ENCODE data around the gene HOXA5.

Gene HOXA5

DNA sequence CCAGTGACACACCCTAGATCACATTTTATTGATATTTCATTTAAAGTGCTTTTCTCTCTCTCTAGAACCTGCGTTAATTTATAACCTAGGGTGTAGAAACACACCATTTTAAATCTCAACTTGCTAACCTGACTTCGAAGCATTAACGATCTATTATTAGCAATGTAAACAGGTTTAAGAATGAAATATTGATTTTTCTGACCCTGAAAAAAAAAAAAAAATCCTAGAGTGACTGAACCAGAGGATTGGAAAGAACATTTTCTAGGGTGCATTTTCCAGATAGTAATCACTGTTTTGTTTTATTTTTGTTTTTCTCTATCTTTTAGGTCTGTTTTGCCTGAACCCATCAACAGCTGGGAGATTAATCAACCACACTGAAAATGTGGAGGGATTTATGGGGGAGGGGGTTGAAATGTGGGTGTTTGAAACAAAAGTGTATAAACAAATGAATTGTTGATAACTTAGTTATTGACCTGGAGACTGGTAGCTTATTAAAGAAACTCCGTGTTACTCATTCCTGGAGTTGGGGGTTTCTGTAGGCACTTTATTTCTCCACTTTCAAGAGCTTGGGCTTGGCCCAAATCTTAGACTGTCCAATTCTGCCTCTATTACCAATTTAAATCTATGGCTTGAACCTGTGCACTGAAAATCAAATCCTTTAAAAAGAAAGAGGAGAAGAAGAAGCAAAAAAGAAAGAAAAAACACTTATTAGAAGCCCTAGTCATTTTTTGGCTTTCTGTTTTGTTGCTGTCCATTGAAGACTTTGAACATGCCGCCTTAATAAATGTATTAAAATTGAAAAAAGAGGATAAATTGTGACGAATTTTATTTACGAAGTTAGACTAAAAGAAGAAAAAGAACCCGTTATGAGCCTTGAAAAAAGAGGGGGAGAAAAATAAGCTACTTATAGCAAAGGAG lies 43.8 kb downstream of the HOXA5 start:
- peaks cover 33% of the 10 kb centered on the region for H3K27me3 ChIP-seq (replicated peaks; ENCODE audit: insufficient read depth, low read length)
- H3K4me1 ChIP-seq (ENCODE audit: low read length) = no peaks in the 10 kb centered on the region
- no peaks in the 10 kb centered on the region for H3K36me3 ChIP-seq (replicated peaks; ENCODE audit: insufficient read depth, low read length)
- H3K9ac ChIP-seq (ENCODE audit: low read length) = no peak overlapping the region
- no peak for TF ChIP-seq EZH2phosphoT487 (IDR thresholded peaks at IDR 0.05; ENCODE audit: low read length)
- no peak for TF ChIP-seq EZH2 (optimal IDR thresholded peaks at IDR 0.05; ENCODE audit: low read depth, low read length)
- TF ChIP-seq, protein P1, sequence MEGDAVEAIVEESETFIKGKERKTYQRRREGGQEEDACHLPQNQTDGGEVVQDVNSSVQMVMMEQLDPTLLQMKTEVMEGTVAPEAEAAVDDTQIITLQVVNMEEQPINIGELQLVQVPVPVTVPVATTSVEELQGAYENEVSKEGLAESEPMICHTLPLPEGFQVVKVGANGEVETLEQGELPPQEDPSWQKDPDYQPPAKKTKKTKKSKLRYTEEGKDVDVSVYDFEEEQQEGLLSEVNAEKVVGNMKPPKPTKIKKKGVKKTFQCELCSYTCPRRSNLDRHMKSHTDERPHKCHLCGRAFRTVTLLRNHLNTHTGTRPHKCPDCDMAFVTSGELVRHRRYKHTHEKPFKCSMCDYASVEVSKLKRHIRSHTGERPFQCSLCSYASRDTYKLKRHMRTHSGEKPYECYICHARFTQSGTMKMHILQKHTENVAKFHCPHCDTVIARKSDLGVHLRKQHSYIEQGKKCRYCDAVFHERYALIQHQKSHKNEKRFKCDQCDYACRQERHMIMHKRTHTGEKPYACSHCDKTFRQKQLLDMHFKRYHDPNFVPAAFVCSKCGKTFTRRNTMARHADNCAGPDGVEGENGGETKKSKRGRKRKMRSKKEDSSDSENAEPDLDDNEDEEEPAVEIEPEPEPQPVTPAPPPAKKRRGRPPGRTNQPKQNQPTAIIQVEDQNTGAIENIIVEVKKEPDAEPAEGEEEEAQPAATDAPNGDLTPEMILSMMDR (IDR thresholded peaks at IDR 0.05; ENCODE audit: low read length) = no peak
- no peaks in the 10 kb centered on the region for H3K9me3 ChIP-seq (replicated peaks; ENCODE audit: insufficient read depth, low read length)
- no peak overlapping the region for H3K4me3 ChIP-seq (ENCODE audit: low read length)
- no peak overlapping the region for H2AFZ ChIP-seq (ENCODE audit: low read length)
- no peak for DNase-seq
- no peak overlapping the region for H3K4me2 ChIP-seq (ENCODE audit: low read depth, low read length)
- no peaks in the 10 kb centered on the region for H3F3A ChIP-seq (ENCODE audit: insufficient read depth, low read length)
- no peak overlapping the region for H3K27ac ChIP-seq (ENCODE audit: low read length)
- no peaks in the 10 kb centered on the region for H3K79me2 ChIP-seq (ENCODE audit: low read length)
- H4K20me1 ChIP-seq (ENCODE audit: insufficient read depth, low read length) = no peaks in the 10 kb centered on the region
- H3K9me2 ChIP-seq (replicated peaks; ENCODE audit: insufficient read depth, low read length) = no peaks in the 10 kb centered on the region

DNA sequence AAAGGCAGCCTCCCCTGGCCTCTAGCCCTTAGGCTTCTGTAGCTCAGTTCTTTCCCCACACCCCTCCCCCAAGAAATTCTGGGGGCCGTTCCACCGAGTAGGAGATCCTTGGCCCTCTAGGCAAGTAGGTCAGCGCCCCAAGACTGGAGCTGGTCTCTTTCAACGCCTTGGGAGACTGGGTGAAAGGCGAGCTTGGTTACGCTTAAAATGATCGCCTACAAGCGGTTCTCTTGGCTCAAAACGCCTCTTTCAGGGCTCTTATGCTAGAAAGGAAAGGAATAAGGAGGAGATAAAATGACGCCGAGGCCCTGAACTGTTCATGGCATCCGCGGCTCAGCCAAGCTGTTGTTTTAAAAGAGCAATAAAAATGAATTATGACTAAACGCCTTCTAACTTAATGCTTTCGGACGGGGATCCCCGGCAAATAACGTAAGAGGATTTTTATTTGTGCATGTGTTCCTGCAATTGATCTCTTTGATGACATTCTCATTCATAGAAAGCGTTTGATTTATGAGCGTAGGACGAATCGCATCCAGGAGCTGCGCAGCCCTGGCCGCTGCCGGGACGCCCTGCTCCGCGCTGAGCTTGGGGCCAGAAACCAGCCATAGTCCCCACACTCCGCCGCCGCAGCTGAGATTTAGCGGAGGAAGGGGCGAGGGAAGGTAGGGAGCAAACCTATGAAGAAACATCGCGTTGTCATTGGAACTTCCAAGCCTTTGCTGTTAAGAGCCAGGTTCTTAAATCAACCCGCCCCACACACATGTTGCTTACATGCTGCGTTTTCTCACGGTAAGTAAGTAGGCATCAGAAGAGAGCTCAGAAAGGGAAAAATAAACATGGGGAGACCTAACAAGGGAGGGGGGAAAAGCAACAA lies 44.7 kb downstream of the HOXA5 start:
- Histone ChIP-seq H3K9me3 (replicated peaks; ENCODE audit: insufficient read depth, low read length) (no peaks in the 10 kb centered on the region), H3K27ac (ENCODE audit: low read length) (no peak overlapping the region), H3K4me1 (ENCODE audit: low read length) (no peaks in the 10 kb centered on the region), H3K36me3 (replicated peaks; ENCODE audit: insufficient read depth, low read length) (no peaks in the 10 kb centered on the region), H4K20me1 (ENCODE audit: insufficient read depth, low read length) (no peaks in the 10 kb centered on the region), H3K9ac (ENCODE audit: low read length) (no peak overlapping the region), H3K4me3 (ENCODE audit: low read length) (no peak overlapping the region), H3F3A (ENCODE audit: insufficient read depth, low read length) (no peaks in the 10 kb centered on the region), H3K79me2 (ENCODE audit: low read length) (no peaks in the 10 kb centered on the region), H3K27me3 (replicated peaks; ENCODE audit: insufficient read depth, low read length) (peaks cover 28% of the 10 kb centered on the region), H2AFZ (ENCODE audit: low read length) (no peak overlapping the region), H3K9me2 (replicated peaks; ENCODE audit: insufficient read depth, low read length) (no peaks in the 10 kb centered on the region), H3K4me2 (ENCODE audit: low read depth, low read length) (no peak overlapping the region)
- no peak for DNase-seq
- TF ChIP-seq, protein P1 (IDR thresholded peaks at IDR 0.05; ENCODE audit: low read length) = no peak
- no peak for TF ChIP-seq EZH2phosphoT487 (IDR thresholded peaks at IDR 0.05; ENCODE audit: low read length)
- no peak for TF ChIP-seq EZH2 (optimal IDR thresholded peaks at IDR 0.05; ENCODE audit: low read depth, low read length)

DNA sequence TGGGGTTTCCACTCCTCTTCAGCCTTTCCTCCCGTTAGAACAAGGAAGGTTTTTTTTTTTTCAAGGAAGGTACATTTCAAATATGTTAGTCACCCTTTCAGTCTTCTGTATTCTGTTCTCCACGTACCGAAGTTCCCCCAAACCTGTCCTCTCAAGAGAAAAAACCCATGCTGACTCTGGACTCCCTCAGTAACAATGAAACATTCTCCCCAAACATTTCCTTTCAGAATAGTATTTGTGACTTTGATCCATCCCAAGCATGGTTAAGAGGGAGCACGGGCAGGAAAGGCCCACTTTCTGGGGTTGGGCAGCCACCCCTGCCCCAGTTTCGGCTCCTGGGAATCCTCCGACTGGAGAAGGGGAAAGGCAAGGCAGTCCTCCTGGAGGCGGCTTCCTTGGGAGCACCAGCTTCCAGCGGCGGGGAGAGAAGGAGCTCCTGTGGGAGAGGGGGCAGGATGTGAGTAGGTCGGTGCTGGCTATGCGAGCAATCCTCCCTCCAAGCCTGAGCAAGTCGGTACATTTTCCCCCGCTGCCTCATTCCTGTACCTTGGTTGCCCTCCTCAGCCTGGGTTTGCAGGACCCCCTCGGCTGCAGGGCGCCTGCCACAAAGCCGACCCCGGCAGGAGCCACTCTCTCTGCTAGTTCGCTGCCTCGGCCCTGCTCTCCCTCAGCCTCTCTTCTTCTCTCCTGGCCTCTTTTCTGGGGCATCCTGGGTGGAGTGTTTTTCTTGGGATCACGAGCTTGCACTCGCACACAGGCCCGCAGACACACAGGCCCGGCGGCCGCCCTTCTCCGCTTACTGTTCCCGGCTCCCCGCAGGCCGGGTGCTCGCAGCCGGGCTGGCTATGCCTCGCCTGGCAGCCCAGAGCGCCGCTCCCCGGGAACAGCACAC lies 45.5 kb downstream of the HOXA5 start:
- Histone ChIP-seq H3K9me2 (replicated peaks; ENCODE audit: insufficient read depth, low read length) (no peaks in the 10 kb centered on the region), H3K27ac (ENCODE audit: low read length) (no peak overlapping the region), H3K4me2 (ENCODE audit: low read depth, low read length) (no peak overlapping the region), H3K9ac (ENCODE audit: low read length) (no peak overlapping the region), H2AFZ (ENCODE audit: low read length) (no peak overlapping the region), H4K20me1 (ENCODE audit: insufficient read depth, low read length) (no peaks in the 10 kb centered on the region), H3K27me3 (replicated peaks; ENCODE audit: insufficient read depth, low read length) (peaks cover 21% of the 10 kb centered on the region), H3K4me3 (ENCODE audit: low read length) (no peak overlapping the region), H3K36me3 (replicated peaks; ENCODE audit: insufficient read depth, low read length) (no peaks in the 10 kb centered on the region), H3K79me2 (ENCODE audit: low read length) (no peaks in the 10 kb centered on the region), H3K4me1 (ENCODE audit: low read length) (no peaks in the 10 kb centered on the region), H3K9me3 (replicated peaks; ENCODE audit: insufficient read depth, low read length) (no peaks in the 10 kb centered on the region), H3F3A (ENCODE audit: insufficient read depth, low read length) (no peaks in the 10 kb centered on the region)
- no peak for DNase-seq
- TF ChIP-seq, protein P1 (IDR thresholded peaks at IDR 0.05; ENCODE audit: low read length) = no peak
- TF ChIP-seq EZH2phosphoT487 (IDR thresholded peaks at IDR 0.05; ENCODE audit: low read length) = no peak

Data from MM.1S (cell line).